ENCODE measurements around the gene DNAH9.

DNAH9 gene

DNA sequence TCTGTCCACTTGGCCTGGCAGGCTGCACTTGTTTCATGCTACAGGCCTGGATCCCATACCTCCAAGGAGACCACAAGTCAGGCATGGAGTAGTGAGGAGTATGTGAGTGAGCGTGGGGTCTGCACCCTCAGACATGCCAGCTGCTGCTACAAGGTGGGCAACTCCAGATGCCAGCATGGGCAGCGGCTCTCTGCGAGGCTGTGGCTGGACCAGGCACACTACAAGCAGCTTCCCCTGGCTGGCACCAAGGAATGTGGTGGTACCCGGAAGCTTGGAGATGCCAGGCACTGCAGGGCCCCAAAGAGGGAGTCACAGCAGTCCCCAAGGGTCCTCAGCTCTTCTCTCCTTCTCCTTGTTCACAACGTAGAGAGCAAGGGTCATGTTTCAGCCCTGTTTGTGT lies 16.1 kb upstream of the DNAH9 start:
- no peak overlapping the region for H3K27ac ChIP-seq (ENCODE audit: low read length)
- H4K20me1 ChIP-seq (ENCODE audit: insufficient read depth, low read length): no peaks in the 10 kb centered on the region
- H3K9me3 ChIP-seq (ENCODE audit: insufficient read depth, low read length): no peaks in the 10 kb centered on the region
- no peak overlapping the region for H3K4me2 ChIP-seq (ENCODE audit: low read length)
- no peak overlapping the region for H3K4me3 ChIP-seq (ENCODE audit: low read length)
- H3K27me3 ChIP-seq (ENCODE audit: low read depth, low read length): no peaks in the 10 kb centered on the region
- no peaks in the 10 kb centered on the region for H3K36me3 ChIP-seq (replicated peaks; ENCODE audit: low read depth, low read length)
- no peak overlapping the region for H2AFZ ChIP-seq (ENCODE audit: low read depth, low read length)
- no peaks in the 10 kb centered on the region for H3K4me1 ChIP-seq (ENCODE audit: low read length)
- no peaks in the 10 kb centered on the region for H3K79me2 ChIP-seq (ENCODE audit: low read length)
- H3K9ac ChIP-seq (ENCODE audit: low read length): no peak overlapping the region
- no peak for TF ChIP-seq EZH2phosphoT487 (IDR thresholded peaks at IDR 0.05; ENCODE audit: low read depth)
- TF ChIP-seq, protein P1, sequence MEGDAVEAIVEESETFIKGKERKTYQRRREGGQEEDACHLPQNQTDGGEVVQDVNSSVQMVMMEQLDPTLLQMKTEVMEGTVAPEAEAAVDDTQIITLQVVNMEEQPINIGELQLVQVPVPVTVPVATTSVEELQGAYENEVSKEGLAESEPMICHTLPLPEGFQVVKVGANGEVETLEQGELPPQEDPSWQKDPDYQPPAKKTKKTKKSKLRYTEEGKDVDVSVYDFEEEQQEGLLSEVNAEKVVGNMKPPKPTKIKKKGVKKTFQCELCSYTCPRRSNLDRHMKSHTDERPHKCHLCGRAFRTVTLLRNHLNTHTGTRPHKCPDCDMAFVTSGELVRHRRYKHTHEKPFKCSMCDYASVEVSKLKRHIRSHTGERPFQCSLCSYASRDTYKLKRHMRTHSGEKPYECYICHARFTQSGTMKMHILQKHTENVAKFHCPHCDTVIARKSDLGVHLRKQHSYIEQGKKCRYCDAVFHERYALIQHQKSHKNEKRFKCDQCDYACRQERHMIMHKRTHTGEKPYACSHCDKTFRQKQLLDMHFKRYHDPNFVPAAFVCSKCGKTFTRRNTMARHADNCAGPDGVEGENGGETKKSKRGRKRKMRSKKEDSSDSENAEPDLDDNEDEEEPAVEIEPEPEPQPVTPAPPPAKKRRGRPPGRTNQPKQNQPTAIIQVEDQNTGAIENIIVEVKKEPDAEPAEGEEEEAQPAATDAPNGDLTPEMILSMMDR (IDR thresholded peaks at IDR 0.05; ENCODE audit: low read depth, low read length): no peak

DNA sequence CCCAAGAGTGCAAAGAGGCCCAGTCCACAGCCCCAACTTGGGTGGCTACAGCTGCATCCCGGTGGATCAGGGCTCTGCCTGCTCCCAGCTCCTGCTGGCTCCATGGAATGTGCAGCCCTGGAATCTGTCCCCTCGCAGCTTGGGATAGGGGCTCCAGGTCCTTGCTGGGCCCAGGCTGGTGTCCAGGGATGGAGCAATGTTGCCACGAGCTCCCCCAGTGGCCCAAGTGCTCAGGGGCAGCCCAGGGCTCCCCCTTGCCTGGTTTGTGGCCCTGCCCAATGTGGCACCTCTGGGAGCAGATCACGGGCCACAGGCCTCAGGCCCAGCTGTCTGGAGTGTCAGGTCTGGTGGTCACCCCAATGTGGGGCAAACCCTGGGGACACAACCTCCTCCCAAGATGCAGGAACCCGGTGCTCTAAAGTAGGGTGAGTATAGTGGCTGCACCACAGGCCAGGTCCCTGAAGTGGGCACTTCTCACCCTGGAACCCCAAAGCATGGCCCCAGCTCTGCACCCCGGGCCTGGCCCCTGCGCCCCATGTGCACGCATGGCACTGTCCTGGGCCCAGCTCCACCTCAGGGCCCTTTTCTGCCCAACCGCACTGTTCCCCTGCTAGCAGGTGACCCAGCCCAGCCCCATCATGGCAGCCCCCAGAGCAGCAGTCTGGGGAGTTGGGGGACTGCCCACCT lies 14.8 kb upstream of the DNAH9 start:
- Histone ChIP-seq H2AFZ (ENCODE audit: low read depth, low read length) (no peak overlapping the region), H3K79me2 (ENCODE audit: low read length) (no peaks in the 10 kb centered on the region), H3K9ac (ENCODE audit: low read length) (no peak overlapping the region), H3K27ac (ENCODE audit: low read length) (no peak overlapping the region), H3K4me2 (ENCODE audit: low read length) (no peak overlapping the region), H3K27me3 (ENCODE audit: low read depth, low read length) (no peaks in the 10 kb centered on the region), H3K4me1 (ENCODE audit: low read length) (no peaks in the 10 kb centered on the region), H3K4me3 (ENCODE audit: low read length) (no peak overlapping the region), H4K20me1 (ENCODE audit: insufficient read depth, low read length) (no peaks in the 10 kb centered on the region), H3K36me3 (replicated peaks; ENCODE audit: low read depth, low read length) (no peaks in the 10 kb centered on the region), H3K9me3 (ENCODE audit: insufficient read depth, low read length) (no peaks in the 10 kb centered on the region)
- TF ChIP-seq EZH2phosphoT487 (IDR thresholded peaks at IDR 0.05; ENCODE audit: low read depth): no peak
- TF ChIP-seq, protein P1 (IDR thresholded peaks at IDR 0.05; ENCODE audit: low read depth, low read length): no peak

DNA sequence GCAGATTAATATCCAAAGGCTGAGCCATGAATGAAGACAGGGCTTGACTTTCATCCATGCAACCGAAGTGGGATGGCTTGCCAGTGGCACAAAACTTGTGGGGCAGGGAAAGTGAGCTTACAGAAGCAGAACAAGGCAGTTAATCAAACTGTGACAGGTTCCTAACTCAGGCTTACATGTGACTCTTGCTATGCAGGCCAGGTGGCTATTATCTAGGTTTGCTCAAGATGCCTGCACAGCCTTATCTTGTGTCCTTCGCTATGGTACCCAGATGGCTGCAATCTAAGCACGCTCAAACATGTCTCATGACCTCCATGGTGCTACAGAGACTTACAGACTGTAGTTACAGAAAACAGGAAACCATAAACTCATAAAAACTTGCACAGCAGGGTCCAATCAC lies 8.6 kb upstream of the DNAH9 start:
- H3K79me2 ChIP-seq (ENCODE audit: low read length): no peaks in the 10 kb centered on the region
- no peaks in the 10 kb centered on the region for H3K36me3 ChIP-seq (replicated peaks; ENCODE audit: low read depth, low read length)
- H3K27me3 ChIP-seq (ENCODE audit: low read depth, low read length): no peaks in the 10 kb centered on the region
- H3K4me1 ChIP-seq (ENCODE audit: low read length): no peaks in the 10 kb centered on the region
- TF ChIP-seq, protein P1 (IDR thresholded peaks at IDR 0.05; ENCODE audit: low read depth, low read length): no peak
- TF ChIP-seq EZH2phosphoT487 (IDR thresholded peaks at IDR 0.05; ENCODE audit: low read depth): no peak
- H4K20me1 ChIP-seq (ENCODE audit: insufficient read depth, low read length): no peaks in the 10 kb centered on the region
- no peak overlapping the region for H2AFZ ChIP-seq (ENCODE audit: low read depth, low read length)
- no peak overlapping the region for H3K9ac ChIP-seq (ENCODE audit: low read length)
- H3K4me2 ChIP-seq (ENCODE audit: low read length): no peak overlapping the region
- no peaks in the 10 kb centered on the region for H3K9me3 ChIP-seq (ENCODE audit: insufficient read depth, low read length)
- no peak overlapping the region for H3K27ac ChIP-seq (ENCODE audit: low read length)
- H3K4me3 ChIP-seq (ENCODE audit: low read length): no peak overlapping the region

DNA sequence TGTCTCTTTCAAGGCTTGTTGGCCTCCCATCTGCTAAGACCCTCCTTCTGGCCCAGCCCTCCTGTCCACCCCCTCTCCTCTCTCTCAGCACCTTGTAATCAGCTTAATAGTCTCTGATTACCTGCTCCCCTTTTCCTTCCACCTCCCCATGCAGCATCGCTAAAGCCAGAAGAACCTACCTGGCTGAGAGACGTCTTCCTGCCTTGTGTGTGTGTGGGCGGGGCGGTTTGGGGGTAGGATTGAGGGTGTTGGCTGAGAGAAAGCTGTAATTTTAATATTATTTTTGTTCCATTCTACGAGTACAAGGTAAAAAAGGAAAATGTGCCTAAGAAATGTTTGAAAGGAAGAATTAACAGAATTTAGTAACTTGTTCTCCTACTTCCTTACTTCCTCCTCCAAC lies 3.4 kb downstream of the DNAH9 start:
- Histone ChIP-seq H3K4me2 (ENCODE audit: low read length) (no peak overlapping the region), H3K9me3 (ENCODE audit: insufficient read depth, low read length) (no peaks in the 10 kb centered on the region), H3K79me2 (ENCODE audit: low read length) (no peaks in the 10 kb centered on the region), H3K9ac (ENCODE audit: low read length) (no peak overlapping the region), H3K27me3 (ENCODE audit: low read depth, low read length) (no peaks in the 10 kb centered on the region), H3K4me1 (ENCODE audit: low read length) (no peaks in the 10 kb centered on the region), H3K36me3 (replicated peaks; ENCODE audit: low read depth, low read length) (no peaks in the 10 kb centered on the region), H2AFZ (ENCODE audit: low read depth, low read length) (no peak overlapping the region), H3K27ac (ENCODE audit: low read length) (no peak overlapping the region), H4K20me1 (ENCODE audit: insufficient read depth, low read length) (no peaks in the 10 kb centered on the region), H3K4me3 (ENCODE audit: low read length) (no peak overlapping the region)
- TF ChIP-seq, protein P1 (IDR thresholded peaks at IDR 0.05; ENCODE audit: low read depth, low read length): no peak
- TF ChIP-seq EZH2phosphoT487 (IDR thresholded peaks at IDR 0.05; ENCODE audit: low read depth): no peak

Data from OCI-LY3 (cell line).